Activated T-cell treated with anti-CD3 and anti-CD28 coated beads, Interleukin-2, amount 50 U/mL, for 24 hours (primary cell): ENCODE measurements around the gene VIT.
"Not testable (repeated sequence)": the region's sequence is repeated elsewhere in the genome, so short reads cannot be mapped to it uniquely, and the experiment has no call there.

Experiments
- DNase-seq: peaks from one replicate; pipeline ENCODE4 v3.0.0-alpha.2; 2020
- H3K27ac Mint-ChIP-seq: 2 replicates; pipeline ENCODE4 v1.8.0; 2020; ENCODE audit warnings: mild to moderate bottlenecking, mixed read lengths
- H3K27me3 Mint-ChIP-seq: 2 replicates; pipeline ENCODE4 v1.8.0; 2020; ENCODE audit warnings: mixed read lengths
- H3K36me3 Mint-ChIP-seq: 2 replicates; pipeline ENCODE4 v1.8.0; 2020; ENCODE audit warnings: low read depth, mixed read lengths
- H3K4me1 Mint-ChIP-seq: 2 replicates; pipeline ENCODE4 v1.8.0; 2020; ENCODE audit warnings: low read depth, mixed read lengths
- H3K4me3 Mint-ChIP-seq: 2 replicates; pipeline ENCODE4 v1.8.0; 2020; ENCODE audit warnings: mild to moderate bottlenecking, moderate library complexity, mixed read lengths
- H3K9me3 Mint-ChIP-seq: 2 replicates; pipeline ENCODE4 v1.8.0; 2020; ENCODE audit warnings: mixed read lengths

VIT gene

GRCh38 chr2:36807223-36807886 is 110.8 kb downstream of the VIT start:
- H3K27me3 Mint-ChIP-seq: no peaks in the 10 kb centered on the region
- H3K27ac Mint-ChIP-seq: no peak overlapping the region
- no peak overlapping the region for H3K4me3 Mint-ChIP-seq
- H3K36me3 Mint-ChIP-seq: no peaks in the 10 kb centered on the region
- H3K9me3 Mint-ChIP-seq: no peaks in the 10 kb centered on the region
- DNase-seq: no peak
- H3K4me1 Mint-ChIP-seq: peaks cover 3% of the 10 kb centered on the region

- Mint-ChIP-seq H3K27ac (no peak overlapping the region), H3K36me3 (no peaks in the 10 kb centered on the region), H3K27me3 (no peaks in the 10 kb centered on the region), H3K4me3 (no peak overlapping the region), H3K4me1 (peaks cover 3% of the 10 kb centered on the region), H3K9me3 (no peaks in the 10 kb centered on the region)
- no peak for DNase-seq
These were observed 112.0 kb downstream of the VIT start for GRCh38 chr2:36808386-36809068.

DNA sequence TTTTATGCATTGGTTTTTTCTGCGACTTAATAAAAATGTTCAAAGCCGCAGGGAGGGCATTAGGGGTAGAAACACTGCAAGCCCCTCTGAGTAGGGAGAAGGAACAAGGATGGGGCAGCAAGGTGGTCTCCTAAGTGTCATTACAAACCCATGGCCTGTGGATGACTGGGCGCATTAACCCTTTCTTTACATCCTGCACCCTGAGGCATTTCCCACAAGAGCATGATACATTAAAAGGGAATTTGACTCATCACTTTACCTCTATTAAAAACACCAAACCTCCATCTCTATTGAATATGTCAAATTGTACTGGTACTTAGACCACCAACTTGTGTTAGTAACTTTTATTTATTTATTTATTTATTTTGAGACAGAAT is 112.5 kb downstream of the VIT start:
- H3K27me3 Mint-ChIP-seq: no peaks in the 10 kb centered on the region

DNA sequence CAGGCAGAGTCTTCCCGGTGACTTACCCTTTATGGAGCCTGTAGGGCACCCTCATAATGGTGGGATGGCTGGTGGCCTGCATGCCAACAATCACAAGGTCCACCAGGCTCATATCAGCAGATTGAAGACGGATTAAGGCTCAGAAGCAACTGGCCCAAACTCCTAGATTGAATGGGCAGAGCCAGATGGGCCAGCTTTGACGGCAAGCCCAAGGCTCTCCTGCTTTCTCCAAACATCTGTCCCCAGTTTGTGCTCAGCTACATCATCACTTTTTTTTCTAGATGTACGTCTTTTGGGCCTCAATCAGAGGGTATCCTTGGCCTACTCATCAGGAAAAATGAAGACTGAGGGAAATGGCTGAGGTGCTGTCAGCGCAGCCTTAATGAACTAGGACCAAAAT is 114.6 kb downstream of the VIT start:
- DNase-seq: no peak
- H3K4me3 Mint-ChIP-seq: no peak overlapping the region
- H3K27me3 Mint-ChIP-seq: no peaks in the 10 kb centered on the region
- H3K4me1 Mint-ChIP-seq: no peaks in the 10 kb centered on the region
- H3K36me3 Mint-ChIP-seq: no peaks in the 10 kb centered on the region
- no peak overlapping the region for H3K27ac Mint-ChIP-seq
- no peaks in the 10 kb centered on the region for H3K9me3 Mint-ChIP-seq

More for the DNA sequence above, 112.5 kb downstream of the VIT start:
- no peak overlapping the region for H3K4me3 Mint-ChIP-seq
- no peak for DNase-seq
- H3K36me3 Mint-ChIP-seq: no peaks in the 10 kb centered on the region
- H3K9me3 Mint-ChIP-seq: no peaks in the 10 kb centered on the region
- H3K4me1 Mint-ChIP-seq: peaks cover 3% of the 10 kb centered on the region
- H3K27ac Mint-ChIP-seq: no peak overlapping the region

DNA sequence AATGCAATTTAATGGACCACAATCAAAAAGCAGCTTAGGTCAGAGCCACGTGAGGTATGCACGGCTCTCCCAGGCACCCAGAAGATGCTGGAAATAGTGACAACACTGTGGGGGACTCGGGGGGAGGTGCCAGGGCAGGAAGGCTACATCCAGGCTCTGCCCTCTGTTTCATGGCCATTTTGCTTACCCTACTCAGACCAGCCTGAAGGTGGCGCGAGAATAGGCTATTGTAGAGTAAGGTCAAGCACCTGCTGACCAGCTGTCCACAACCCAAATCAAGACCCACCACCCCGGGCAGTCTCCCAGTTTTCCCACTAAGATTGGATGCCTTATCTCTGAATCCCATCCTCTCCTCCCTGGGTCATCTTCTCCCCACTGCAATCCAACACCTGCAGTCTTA is 115.7 kb downstream of the VIT start:
- no peaks in the 10 kb centered on the region for H3K27me3 Mint-ChIP-seq

GRCh38 chr2:36818542-36818941 is 122.0 kb downstream of the VIT start:
- H3K4me1 Mint-ChIP-seq: peaks cover 1% of the 10 kb centered on the region
- H3K36me3 Mint-ChIP-seq: no peaks in the 10 kb centered on the region
- no peaks in the 10 kb centered on the region for H3K9me3 Mint-ChIP-seq
- no peak overlapping the region for H3K27ac Mint-ChIP-seq
- no peak for DNase-seq
- no peaks in the 10 kb centered on the region for H3K27me3 Mint-ChIP-seq
- no peak overlapping the region for H3K4me3 Mint-ChIP-seq

More for the DNA sequence above, 115.7 kb downstream of the VIT start:
- H3K4me1 Mint-ChIP-seq: peaks cover 1% of the 10 kb centered on the region
- H3K9me3 Mint-ChIP-seq: no peaks in the 10 kb centered on the region
- DNase-seq: no peak
- no peak overlapping the region for H3K27ac Mint-ChIP-seq
- H3K36me3 Mint-ChIP-seq: no peaks in the 10 kb centered on the region
- no peak overlapping the region for H3K4me3 Mint-ChIP-seq

GRCh38 chr2:36819095-36819711 is 122.7 kb downstream of the VIT start:
- Mint-ChIP-seq H3K4me3 (no peak overlapping the region), H3K9me3 (no peaks in the 10 kb centered on the region), H3K4me1 (peaks cover 1% of the 10 kb centered on the region), H3K27ac (no peak overlapping the region), H3K27me3 (peaks cover 2% of the 10 kb centered on the region), H3K36me3 (no peaks in the 10 kb centered on the region)
- DNase-seq: no peak

DNA sequence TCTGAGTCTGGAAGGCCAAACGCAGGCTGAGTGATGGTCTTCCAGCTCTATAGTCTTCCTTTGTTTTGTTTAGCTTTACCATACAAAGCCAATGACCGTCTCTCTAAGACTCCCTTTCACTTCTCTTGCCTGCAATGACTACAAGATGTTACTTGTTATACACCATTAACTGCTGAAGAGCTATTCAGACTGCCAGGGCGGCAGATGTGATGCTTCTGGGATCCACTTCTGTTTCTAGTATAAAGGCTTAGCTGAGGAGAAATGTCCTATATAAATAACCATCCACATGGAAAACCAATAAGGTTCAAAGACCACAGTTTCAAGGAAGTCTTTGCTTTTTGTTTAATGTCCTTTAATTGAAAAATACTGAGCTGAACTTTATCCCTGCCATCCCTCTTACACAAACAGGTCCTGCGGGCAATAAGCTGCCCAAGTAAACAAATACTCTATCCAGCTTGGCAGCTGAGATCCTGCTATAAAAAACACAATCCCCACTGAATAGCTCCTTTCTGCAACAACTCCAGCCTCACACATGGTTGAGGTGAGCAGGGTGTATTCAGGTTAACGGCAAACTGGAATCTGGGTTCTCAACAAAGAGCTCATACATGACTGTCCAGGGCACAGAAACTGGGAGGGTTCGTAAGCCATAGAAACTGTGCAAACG is 124.6 kb downstream of the VIT start:
- Mint-ChIP-seq H3K27me3 (peaks cover 9% of the 10 kb centered on the region), H3K9me3 (no peaks in the 10 kb centered on the region), H3K4me3 (no peak overlapping the region), H3K27ac (no peak overlapping the region), H3K4me1 (peaks cover 1% of the 10 kb centered on the region), H3K36me3 (no peaks in the 10 kb centered on the region)
- DNase-seq: no peak

DNA sequence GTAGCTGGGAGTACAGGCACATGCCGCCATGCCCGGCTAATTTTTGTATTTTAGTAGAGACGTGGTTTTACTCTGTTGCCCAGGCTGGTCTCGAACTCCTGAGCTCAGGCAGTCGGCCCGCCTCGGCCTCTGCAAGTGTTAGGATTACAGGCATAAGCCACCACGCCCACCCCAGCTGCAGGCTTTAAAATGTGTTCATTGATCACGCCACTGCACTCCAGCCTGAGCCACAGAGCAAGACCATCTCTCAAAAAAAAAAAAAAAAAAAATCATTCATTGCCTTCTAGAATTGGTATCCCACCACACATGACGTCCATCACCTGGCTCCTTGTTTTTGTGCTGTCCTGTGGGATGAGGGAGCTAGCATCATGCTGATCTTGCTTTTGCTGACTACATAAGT is 127.4 kb downstream of the VIT start:
- H3K4me3 Mint-ChIP-seq: no peak overlapping the region

DNA sequence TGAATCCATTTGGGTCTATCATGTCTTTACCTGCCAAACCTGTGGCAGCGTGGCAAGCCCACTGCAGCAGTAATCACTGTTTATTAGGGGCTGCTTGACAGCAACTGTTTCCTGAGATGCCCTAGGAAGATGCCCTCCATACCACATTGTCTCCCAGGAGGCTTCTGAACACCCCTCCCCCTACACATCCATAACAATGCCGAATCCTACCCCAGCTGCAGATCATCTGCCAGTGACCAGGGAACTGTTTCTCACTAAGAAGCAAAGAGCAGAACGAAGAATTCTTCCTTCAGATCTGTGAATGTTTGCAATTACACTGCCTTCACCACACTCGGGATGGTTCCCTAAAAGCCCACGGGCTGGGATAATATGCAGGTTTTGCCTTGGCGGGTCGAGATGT is 127.8 kb downstream of the VIT start:
- Mint-ChIP-seq H3K27ac (no peak overlapping the region), H3K4me3 (no peak overlapping the region)
- DNase-seq: no peak

More for the DNA sequence above, 127.4 kb downstream of the VIT start:
- DNase-seq: no peak
- Mint-ChIP-seq H3K36me3 (no peaks in the 10 kb centered on the region), H3K9me3 (no peaks in the 10 kb centered on the region), H3K27me3 (peaks cover 14% of the 10 kb centered on the region), H3K27ac (no peak overlapping the region), H3K4me1 (no peaks in the 10 kb centered on the region)

DNA sequence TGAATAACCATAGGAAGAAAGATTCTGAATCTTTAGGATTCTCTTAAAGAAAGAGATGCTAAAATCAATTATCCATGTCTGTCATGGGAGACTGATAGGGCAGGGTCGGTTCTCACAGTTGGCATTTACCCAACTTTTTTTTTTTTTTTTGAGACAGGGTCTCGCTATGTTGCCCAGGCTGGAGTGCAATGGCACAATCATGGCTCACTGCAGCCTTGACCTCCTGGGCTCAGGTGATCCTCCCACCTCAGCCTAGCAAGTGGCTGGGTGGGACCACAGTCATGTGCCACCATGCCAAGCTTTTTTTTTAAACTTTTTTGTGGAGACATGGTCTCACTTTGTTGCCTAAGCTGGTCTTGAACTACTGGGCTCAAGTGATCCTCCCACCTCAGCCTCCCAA is 128.2 kb downstream of the VIT start:
- DNase-seq, H3K4me1 Mint-ChIP-seq, H3K9me3 Mint-ChIP-seq, H3K4me3 Mint-ChIP-seq, H3K36me3 Mint-ChIP-seq, H3K27ac Mint-ChIP-seq: not testable (repeated sequence)
- peaks cover 15% of the 10 kb centered on the region for H3K27me3 Mint-ChIP-seq

More for the DNA sequence above, 127.8 kb downstream of the VIT start:
- peaks cover 15% of the 10 kb centered on the region for H3K27me3 Mint-ChIP-seq
- no peaks in the 10 kb centered on the region for H3K9me3 Mint-ChIP-seq
- no peaks in the 10 kb centered on the region for H3K4me1 Mint-ChIP-seq
- no peaks in the 10 kb centered on the region for H3K36me3 Mint-ChIP-seq

- H3K36me3 Mint-ChIP-seq: no peaks in the 10 kb centered on the region
- H3K4me3 Mint-ChIP-seq: no peak overlapping the region
- peaks cover 22% of the 10 kb centered on the region for H3K27me3 Mint-ChIP-seq
- H3K27ac Mint-ChIP-seq: no peak overlapping the region
- no peaks in the 10 kb centered on the region for H3K9me3 Mint-ChIP-seq
- peaks cover 13% of the 10 kb centered on the region for H3K4me1 Mint-ChIP-seq
- no peak for DNase-seq
These were observed 134.7 kb downstream of the VIT start for GRCh38 chr2:36831185-36831584.

DNA sequence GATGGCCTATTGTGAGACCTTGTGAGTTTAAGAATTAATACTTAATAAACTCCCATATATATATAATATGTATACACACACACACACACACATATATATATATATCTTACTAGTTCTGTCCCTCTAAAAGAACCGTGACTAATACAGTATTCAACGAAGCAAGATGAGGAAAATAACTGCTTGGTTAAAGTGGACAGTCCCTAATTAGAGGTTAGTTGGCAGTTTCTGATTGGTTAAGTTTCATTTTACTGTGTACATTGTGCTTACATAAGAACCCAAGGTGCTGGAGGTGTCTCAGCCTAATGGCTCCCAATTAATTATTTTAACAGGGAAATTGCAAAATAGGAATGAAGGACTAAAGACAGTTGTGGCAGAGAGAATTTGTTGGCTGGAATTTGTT is 137.7 kb downstream of the VIT start:
- no peak for DNase-seq
- no peak overlapping the region for H3K4me3 Mint-ChIP-seq
- no peaks in the 10 kb centered on the region for H3K9me3 Mint-ChIP-seq
- H3K4me1 Mint-ChIP-seq: peaks cover 13% of the 10 kb centered on the region
- no peaks in the 10 kb centered on the region for H3K36me3 Mint-ChIP-seq
- H3K27ac Mint-ChIP-seq: no peak overlapping the region
- peaks cover 16% of the 10 kb centered on the region for H3K27me3 Mint-ChIP-seq

GRCh38 chr2:36834731-36835524 is 138.4 kb downstream of the VIT start:
- Mint-ChIP-seq H3K4me3 (no peak overlapping the region), H3K9me3 (no peaks in the 10 kb centered on the region), H3K4me1 (peaks cover 13% of the 10 kb centered on the region), H3K27me3 (peaks cover 16% of the 10 kb centered on the region), H3K36me3 (no peaks in the 10 kb centered on the region), H3K27ac (peak overlapping the region; percentile 22)
- no peak for DNase-seq
